Ovary (tissue), 9 donors: ENCODE data around the gene CAMSAP1. TPM values are rescaled to one million over a fixed set of nuclear protein-coding genes. Genes with fewer than 3 reads are reported as not detected.
A peak's percentile ranks its signal among the peaks of the same experiment; 100 is the strongest.

Experiments used
- DNase-seq, 5 donors: peaks; one replicate each; pipeline ENCODE4 v3.0.0-alpha.2; 2019 to 2020
- H3K27ac ChIP-seq, 2 donors: fragments of 200-600 bp; one replicate each; pipeline versions ENCODE4 v1.5.1 to v1.8.0; 2019 to 2022
- H3K27me3 ChIP-seq: fragments of 200-600 bp; one replicate; pipeline ENCODE4 v1.8.0; 2022
- H3K36me3 ChIP-seq: fragments of 200-600 bp; sonication (generic); one replicate; pipeline ENCODE4 v1.5.1; 2019
- H3K4me1 ChIP-seq: one replicate; pipeline ENCODE4 v1.8.1; 2013; ENCODE audit warnings: mild to moderate bottlenecking, moderate library complexity; ENCODE audit not compliant: insufficient read depth
- H3K4me3 ChIP-seq: fragments of 200-600 bp; sonication (generic); one replicate; pipeline ENCODE4 v1.5.1; 2017
- H3K9me3 ChIP-seq, 2 donors: fragments of 200-600 bp in 1 of 2; sonication (generic) in 1 of 2; one replicate each; pipeline versions ENCODE4 v1.5.1 to v1.8.1; 2013 to 2019; ENCODE audit warnings: mild to moderate bottlenecking in 1 of 2, moderate library complexity in 1 of 2
- CTCF ChIP-seq, 3 donors: fragments of 450-650 bp in 2 of 3; fragments of 200-600 bp in 1 of 3; IDR thresholded peaks; one replicate each; pipeline versions ENCODE4 v1.5.1 to v1.8.0; 2016 to 2022; ENCODE audit warnings: antibody characterized with exemption in 3 of 3, mild to moderate bottlenecking in 1 of 3
- EP300 ChIP-seq: sonication (generic); formaldehyde crosslinking; IDR thresholded peaks from one replicate; pipeline ENCODE4 v1.6.1; 2017; ENCODE audit warnings: antibody characterized with exemption
- POLR2A ChIP-seq: fragments of 450-650 bp; IDR thresholded peaks from one replicate; pipeline ENCODE4 v1.6.1; 2017; ENCODE audit warnings: antibody characterized with exemption, mild to moderate bottlenecking, moderate library complexity
- whole genome bisulfite sequencing, 3 donors: extraction: QIAGEN DNeasy Blood & Tissue Kit in 1 of 3; methylation state at CpG; one replicate each; pipeline versions ENCODE4 v1.1.5 to v1.1.7; 2013 to 2017; 5-methylcytosine and 5-hydroxymethylcytosine counted together
- intact Hi-C, 4 donors: fragments of 100-400 bp; cut with DNase I; formaldehyde crosslinking; loops; one replicate each; pipeline versions ENCODE4 v1.11.0 to v1.15.1; 2022 to 2023
- polyA plus RNA-seq, 2 donors: library from polyadenylated mRNA; stranded (reverse); fragments of 200-250 nt in 1 of 2; fragments of 350-450 nt in 1 of 2; fragmentation: Illumina TruSeq in 1 of 2; extraction: RNeasy Lipid Tissue Mini Kit (QIAGEN cat#74804) in 1 of 2; gene quantifications; one replicate each; pipeline ENCODE4 v1.2.3, GENCODE V29; 2013 to 2014
- total RNA-seq, 7 donors: library from RNA; depleted of rRNA in 2 of 7; stranded (reverse); fragments of >200 nt in 2 of 7; fragmentation: NEBNext Ultra II Directional in 3 of 7; extraction: Animal tissue kit (Norgen Biotek cat#: 25700) in 3 of 7; gene quantifications; one replicate each; pipeline versions ENCODE4 v1.1.0 to v1.2.4, GENCODE V29; 2016 to 2023
- donor health status: DM: no; HTN: no; CAD: no; lungs with moderate emphysema.
- donor health status: DM: no; HTN: no; CAD: no.
- donor health status: Bipolar disorder and iron deficiency.
- donor health status: DM: yes; HTN: yes; CAD: no.
- donor health status: DM: no; HTN: no; CAD: no.
- donor health status: DM: yes; HTN: yes; CAD: no.

Gene CAMSAP1
- total and polyA plus RNA-seq, 9 donors: 9.4 to 62.6 (median 38.0) TPM

- WGBS, 3 donors: 96 to 100% (median 97%) methylated on average over 9 of the region's 9 CpGs
- Histone ChIP-seq H3K4me1 (peaks cover 6% of the 10 kb centered on the region), H3K36me3 (no peaks in the 10 kb centered on the region), H3K27ac (no peak overlapping the region), H3K9me3 (peaks cover 0 to 5% of the 10 kb centered on the region in 2 donors), H3K4me3 (no peak overlapping the region), H3K27me3 (no peaks in the 10 kb centered on the region)
- no peak for TF ChIP-seq POLR2A
- no peak for TF ChIP-seq EP300
- TF ChIP-seq CTCF (IDR thresholded peaks at IDR 0.05): no peak
- peak in 1 of 5 donors; percentile 24 for DNase-seq
- intact Hi-C loops: no loop called here
Measured at GRCh38 chr9:135910757-135911156, 3.4 kb upstream of the CAMSAP1 start.

GRCh38 chr9:135910216-135910615, 2.9 kb upstream of the CAMSAP1 start:
- Histone ChIP-seq H3K27ac (no peak overlapping the region), H3K36me3 (no peaks in the 10 kb centered on the region), H3K4me1 (peaks cover 10% of the 10 kb centered on the region), H3K9me3 (peaks cover 0 to 5% of the 10 kb centered on the region in 2 donors), H3K4me3 (no peak overlapping the region), H3K27me3 (no peaks in the 10 kb centered on the region)
- DNase-seq: no peak
- TF ChIP-seq CTCF (IDR thresholded peaks at IDR 0.05) (no peak), POLR2A (no peak), EP300 (no peak)
- intact Hi-C loops: no loop called here
- 97 to 98% (median 98%) methylated on average over 2 of the region's 2 CpGs for WGBS, 3 donors

- Histone ChIP-seq H3K4me1 (peaks cover 10% of the 10 kb centered on the region), H3K4me3 (no peak overlapping the region), H3K9me3 (peaks cover 0 to 5% of the 10 kb centered on the region in 2 donors), H3K27me3 (no peaks in the 10 kb centered on the region), H3K36me3 (no peaks in the 10 kb centered on the region), H3K27ac (no peak overlapping the region)
- DNase-seq: peak in 2 of 5 donors; percentile 4 to 19
- intact Hi-C loops: no loop called here
- 98 to 99% (median 99%) methylated on average over 6 of the region's 6 CpGs for WGBS, 3 donors
- TF ChIP-seq CTCF (IDR thresholded peaks at IDR 0.05) (no peak), EP300 (no peak), POLR2A (no peak)
Measured at GRCh38 chr9:135909371-135909770, 2.0 kb upstream of the CAMSAP1 start.

- WGBS, 3 donors: 84 to 91% (median 85%) methylated on average over 12 of the region's 12 CpGs
- Histone ChIP-seq H3K4me1 (peaks cover 10% of the 10 kb centered on the region), H3K4me3 (no peak overlapping the region), H3K27ac (no peak overlapping the region), H3K27me3 (no peaks in the 10 kb centered on the region), H3K9me3 (peaks cover 0 to 5% of the 10 kb centered on the region in 2 donors), H3K36me3 (no peaks in the 10 kb centered on the region)
- TF ChIP-seq POLR2A: no peak
- TF ChIP-seq CTCF (IDR thresholded peaks at IDR 0.05): no peak
- no peak for TF ChIP-seq EP300
- intact Hi-C loops: no loop called here
- peak in 2 of 5 donors; percentile 21 to 40 for DNase-seq
Measured at GRCh38 chr9:135908754-135909204, 1.4 kb upstream of the CAMSAP1 start.
